Activated T-helper 17 cell treated with anti-CD3 and anti-CD28 coated beads, Interleukin-2, amount 50 U/mL, for 72 hours (primary cell): ENCODE results near the gene TENM4. TPM values are rescaled to one million over a fixed set of nuclear protein-coding genes. Genes with fewer than 3 reads are reported as not detected.

Experiments used
- ATAC-seq: fragments of 150-1000 bp; cut with Tn5 transposase; replicated peaks from 2 replicates; pipeline ENCODE4 v1.10.0; 2021; ENCODE audit warnings: mild to moderate bottlenecking, moderate library complexity
- H3K27ac Mint-ChIP-seq: one replicate; pipeline ENCODE4 v1.8.0; 2022; ENCODE audit warnings: mixed read lengths
- H3K27me3 Mint-ChIP-seq: one replicate; pipeline ENCODE4 v1.8.0; 2022; ENCODE audit warnings: mixed read lengths
- H3K36me3 Mint-ChIP-seq: one replicate; pipeline ENCODE4 v1.8.0; 2022; ENCODE audit warnings: low read depth, mild to moderate bottlenecking, mixed read lengths
- H3K4me1 Mint-ChIP-seq: one replicate; pipeline ENCODE4 v1.8.0; 2022; ENCODE audit warnings: mixed read lengths
- H3K4me3 Mint-ChIP-seq: one replicate; pipeline ENCODE4 v1.8.0; 2022; ENCODE audit warnings: mild to moderate bottlenecking, mixed read lengths
- H3K9me3 Mint-ChIP-seq: one replicate; pipeline ENCODE4 v1.8.0; 2022; ENCODE audit warnings: mixed read lengths
- total RNA-seq, 2 donors: library from RNA; stranded (reverse); gene quantifications; one replicate each; pipeline ENCODE4 v1.2.3, GENCODE V29; 2022

Gene TENM4
- total RNA-seq, 2 donors from 2014 or later, result 0.15 TPM; not detected in 1

- Mint-ChIP-seq H3K27ac (no peak overlapping the region), H3K4me1 (no peaks in the 10 kb centered on the region), H3K4me3 (no peak overlapping the region), H3K27me3 (peaks cover 16% of the 10 kb centered on the region), H3K36me3 (no peaks in the 10 kb centered on the region), H3K9me3 (no peaks in the 10 kb centered on the region)
- ATAC-seq, result no peak
Observed at GRCh38 chr11:78752494-78752893, 688.3 kb downstream of the TENM4 start.

GRCh38 chr11:78748918-78749690, 691.7 kb downstream of the TENM4 start:
- Mint-ChIP-seq H3K36me3 (no peaks in the 10 kb centered on the region), H3K4me3 (no peak overlapping the region), H3K27ac (no peak overlapping the region), H3K4me1 (no peaks in the 10 kb centered on the region), H3K27me3 (peaks cover 17% of the 10 kb centered on the region), H3K9me3 (no peaks in the 10 kb centered on the region)
- no peak for ATAC-seq

DNA sequence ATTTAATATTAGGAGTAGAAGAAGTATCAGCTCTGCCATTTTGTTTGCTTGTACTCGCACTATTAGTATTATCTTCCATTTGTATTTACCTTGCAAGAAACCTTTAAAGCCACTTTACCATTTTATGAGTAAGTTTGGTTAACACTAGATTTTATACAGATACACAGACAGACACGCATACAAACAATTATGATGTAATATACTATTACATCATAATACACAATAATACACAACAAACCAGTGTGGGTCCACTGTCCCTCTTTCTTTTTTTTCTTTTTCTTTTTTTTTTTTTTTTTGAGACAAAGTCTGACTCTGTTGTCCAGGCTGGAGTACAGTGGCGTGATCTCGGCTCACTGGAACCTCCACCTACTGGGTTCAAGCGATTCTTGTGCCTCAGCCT, 695.9 kb downstream of the TENM4 start:
- peaks cover 13% of the 10 kb centered on the region for H3K27me3 Mint-ChIP-seq
- no peak for ATAC-seq
- H3K9me3 Mint-ChIP-seq, result no peaks in the 10 kb centered on the region
- H3K4me3 Mint-ChIP-seq, result no peak overlapping the region
- H3K27ac Mint-ChIP-seq, result no peak overlapping the region
- H3K4me1 Mint-ChIP-seq, result no peaks in the 10 kb centered on the region
- H3K36me3 Mint-ChIP-seq, result no peaks in the 10 kb centered on the region

DNA sequence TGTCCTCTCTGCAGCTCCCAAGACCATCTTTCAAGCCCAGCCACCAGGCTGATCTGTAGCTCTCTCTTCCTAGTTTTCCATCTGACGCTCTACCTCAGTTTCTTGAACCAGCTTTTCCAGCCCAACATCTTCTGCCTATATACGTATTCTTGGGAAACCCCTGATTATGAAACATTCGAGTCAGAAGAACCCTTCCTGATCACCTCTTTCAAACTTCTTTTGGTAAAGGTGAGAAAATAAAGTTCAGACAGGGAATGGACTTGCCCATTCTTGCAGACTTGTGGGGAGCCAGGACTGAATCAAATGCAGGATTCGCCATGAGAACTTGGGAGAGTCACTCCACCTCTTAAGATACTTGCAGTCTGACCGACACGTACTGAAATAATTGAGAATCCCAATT, 696.6 kb downstream of the TENM4 start:
- Mint-ChIP-seq H3K36me3 (no peaks in the 10 kb centered on the region), H3K9me3 (no peaks in the 10 kb centered on the region), H3K4me1 (no peaks in the 10 kb centered on the region), H3K27ac (no peak overlapping the region), H3K4me3 (no peak overlapping the region), H3K27me3 (peaks cover 16% of the 10 kb centered on the region)
- no peak for ATAC-seq

GRCh38 chr11:78742430-78742829, 698.4 kb downstream of the TENM4 start:
- Mint-ChIP-seq H3K27ac (no peak overlapping the region), H3K4me1 (no peaks in the 10 kb centered on the region), H3K4me3 (no peak overlapping the region), H3K27me3 (peaks cover 13% of the 10 kb centered on the region), H3K9me3 (no peaks in the 10 kb centered on the region), H3K36me3 (no peaks in the 10 kb centered on the region)
- ATAC-seq, result no peak

DNA sequence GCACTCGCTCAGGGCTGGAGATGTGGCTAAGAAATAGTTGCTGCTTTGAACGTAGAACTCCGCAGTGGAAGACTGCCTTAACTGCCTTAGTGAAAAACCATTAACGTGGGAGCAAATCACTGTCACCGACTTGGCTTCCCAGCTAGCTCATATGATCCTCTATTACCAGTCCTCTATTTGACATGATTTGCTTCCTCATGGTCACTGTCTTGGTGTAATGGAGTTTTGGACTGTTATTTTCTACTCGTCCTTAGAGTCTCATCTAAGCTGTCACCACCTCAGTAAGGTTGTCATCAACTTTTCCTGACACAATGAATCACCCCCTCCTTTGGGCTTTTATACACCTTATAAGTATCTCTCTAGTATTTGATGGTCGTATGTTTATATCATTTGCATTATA, 699.1 kb downstream of the TENM4 start:
- Mint-ChIP-seq H3K4me1 (no peaks in the 10 kb centered on the region), H3K4me3 (no peak overlapping the region), H3K9me3 (no peaks in the 10 kb centered on the region), H3K27ac (no peak overlapping the region), H3K36me3 (no peaks in the 10 kb centered on the region), H3K27me3 (peaks cover 12% of the 10 kb centered on the region)
- no peak for ATAC-seq

DNA sequence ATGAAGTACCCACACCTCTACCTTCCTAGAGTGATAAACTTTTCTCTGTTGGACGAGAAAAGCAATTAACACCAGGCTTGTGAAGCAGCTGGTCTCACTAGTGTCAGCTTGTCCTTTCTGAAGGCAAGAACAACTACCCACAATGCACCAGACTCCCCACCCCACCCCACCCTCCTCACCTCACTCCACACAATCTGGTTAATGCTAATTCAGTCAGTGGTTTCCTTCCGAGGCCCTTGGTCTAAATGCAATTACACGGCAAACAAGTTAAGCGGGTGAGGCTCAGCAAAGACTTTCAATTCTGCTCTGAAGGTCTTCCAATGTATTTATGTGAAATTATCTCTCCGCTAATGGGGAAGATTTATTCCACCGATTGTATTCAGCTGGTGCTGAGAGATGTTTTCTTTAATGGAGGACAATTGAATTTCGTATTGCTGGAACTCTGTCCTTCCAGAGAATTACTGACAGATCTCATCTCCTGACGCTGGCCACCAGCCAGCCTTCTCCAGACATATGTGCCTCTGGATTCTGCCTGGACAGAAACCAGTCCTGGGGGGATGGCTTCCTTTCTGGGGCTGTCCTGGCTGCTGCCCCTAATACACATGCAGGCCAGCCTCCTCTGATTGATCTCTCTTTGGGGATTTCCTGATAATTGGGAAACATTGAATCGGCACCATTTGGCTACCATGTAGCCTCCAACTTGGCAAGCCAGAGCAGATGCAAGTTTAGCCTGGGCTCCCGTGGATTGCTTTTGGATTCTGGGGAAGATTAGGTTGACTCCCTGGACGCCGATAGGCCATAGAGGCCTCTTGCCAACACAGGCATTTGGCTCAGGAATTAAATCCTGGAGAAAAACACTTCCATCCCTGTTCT, 700.4 kb downstream of the TENM4 start:
- Mint-ChIP-seq H3K27ac (no peak overlapping the region), H3K9me3 (no peaks in the 10 kb centered on the region), H3K36me3 (no peaks in the 10 kb centered on the region), H3K4me3 (no peak overlapping the region), H3K27me3 (peaks cover 8% of the 10 kb centered on the region), H3K4me1 (no peaks in the 10 kb centered on the region)
- no peak for ATAC-seq

- no peak overlapping the region for H3K27ac Mint-ChIP-seq
- no peaks in the 10 kb centered on the region for H3K4me1 Mint-ChIP-seq
- ATAC-seq, result no peak
- peaks cover 4% of the 10 kb centered on the region for H3K27me3 Mint-ChIP-seq
- no peak overlapping the region for H3K4me3 Mint-ChIP-seq
- H3K9me3 Mint-ChIP-seq, result no peaks in the 10 kb centered on the region
- no peaks in the 10 kb centered on the region for H3K36me3 Mint-ChIP-seq
Observed at GRCh38 chr11:78737891-78738290, 702.9 kb downstream of the TENM4 start.

- Mint-ChIP-seq H3K27ac (no peak overlapping the region), H3K4me1 (no peaks in the 10 kb centered on the region), H3K4me3 (no peak overlapping the region), H3K36me3 (no peaks in the 10 kb centered on the region), H3K27me3 (peaks cover 4% of the 10 kb centered on the region), H3K9me3 (no peaks in the 10 kb centered on the region)
- no peak for ATAC-seq
Observed at GRCh38 chr11:78737301-78737700, 703.5 kb downstream of the TENM4 start.

DNA sequence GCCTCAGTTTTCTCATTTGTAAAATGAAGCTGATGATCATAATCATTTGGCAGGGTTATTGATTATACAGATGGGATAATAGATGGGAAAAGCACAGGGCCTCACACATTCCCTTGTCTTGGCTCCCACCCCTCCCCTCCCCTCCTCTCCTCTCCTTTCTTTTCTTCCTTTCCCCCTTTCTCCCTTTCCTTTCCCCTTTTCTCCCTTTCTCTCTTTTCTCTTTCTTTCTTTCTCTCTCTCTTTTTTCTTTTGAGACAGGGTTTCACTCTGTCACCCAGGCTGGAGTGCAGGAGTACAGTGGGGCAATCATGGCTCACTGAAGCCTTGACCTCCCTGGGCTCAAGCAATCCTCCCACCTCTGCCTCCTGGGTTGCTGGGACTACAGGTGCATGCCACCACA, 705.1 kb downstream of the TENM4 start:
- no peaks in the 10 kb centered on the region for H3K9me3 Mint-ChIP-seq
- H3K27me3 Mint-ChIP-seq, result peaks cover 4% of the 10 kb centered on the region
- H3K4me1 Mint-ChIP-seq, result no peaks in the 10 kb centered on the region
- ATAC-seq, result no peak
- H3K36me3 Mint-ChIP-seq, result no peaks in the 10 kb centered on the region
- no peak overlapping the region for H3K4me3 Mint-ChIP-seq
- H3K27ac Mint-ChIP-seq, result no peak overlapping the region

DNA sequence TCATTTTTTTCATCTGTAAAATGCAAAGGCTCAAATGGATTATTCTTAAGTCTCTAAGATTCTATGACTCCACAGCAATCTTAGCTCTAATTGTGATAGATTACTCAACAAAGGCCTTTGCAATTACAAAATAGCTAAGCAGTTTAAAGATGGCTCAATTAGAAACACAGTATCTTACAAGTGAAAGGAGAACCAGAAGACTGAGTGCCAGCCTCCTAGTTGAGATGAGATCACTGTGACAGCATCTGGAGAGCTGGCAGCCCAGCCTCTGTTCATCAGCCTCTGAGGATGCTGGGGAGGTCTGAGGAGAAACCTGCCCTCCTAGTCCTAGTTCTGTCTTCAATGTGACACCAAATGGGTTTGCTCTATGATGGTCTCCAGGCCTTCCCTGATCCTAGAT, 707.8 kb downstream of the TENM4 start:
- Mint-ChIP-seq H3K4me1 (no peaks in the 10 kb centered on the region), H3K9me3 (no peaks in the 10 kb centered on the region), H3K36me3 (no peaks in the 10 kb centered on the region), H3K27ac (no peak overlapping the region), H3K27me3 (peaks cover 11% of the 10 kb centered on the region), H3K4me3 (no peak overlapping the region)
- no peak for ATAC-seq

GRCh38 chr11:78732246-78732645, 708.6 kb downstream of the TENM4 start:
- Mint-ChIP-seq H3K36me3 (no peaks in the 10 kb centered on the region), H3K9me3 (no peaks in the 10 kb centered on the region), H3K4me3 (no peak overlapping the region), H3K4me1 (no peaks in the 10 kb centered on the region), H3K27ac (no peak overlapping the region), H3K27me3 (peaks cover 11% of the 10 kb centered on the region)
- no peak for ATAC-seq

GRCh38 chr11:78731027-78731426, 709.8 kb downstream of the TENM4 start:
- Mint-ChIP-seq H3K4me3 (no peak overlapping the region), H3K36me3 (no peaks in the 10 kb centered on the region), H3K4me1 (no peaks in the 10 kb centered on the region), H3K27ac (no peak overlapping the region), H3K27me3 (peaks cover 11% of the 10 kb centered on the region), H3K9me3 (no peaks in the 10 kb centered on the region)
- no peak for ATAC-seq

GRCh38 chr11:78730267-78730824, 710.5 kb downstream of the TENM4 start:
- ATAC-seq, result no peak

GRCh38 chr11:78727816-78728215, 713.0 kb downstream of the TENM4 start:
- no peaks in the 10 kb centered on the region for H3K4me1 Mint-ChIP-seq
- no peak overlapping the region for H3K27ac Mint-ChIP-seq
- H3K9me3 Mint-ChIP-seq, result no peaks in the 10 kb centered on the region
- peaks cover 17% of the 10 kb centered on the region for H3K27me3 Mint-ChIP-seq
- no peak overlapping the region for H3K4me3 Mint-ChIP-seq
- no peaks in the 10 kb centered on the region for H3K36me3 Mint-ChIP-seq
- no peak for ATAC-seq

More at GRCh38 chr11:78730267-78730824, 710.5 kb downstream of the TENM4 start:
- H3K27ac Mint-ChIP-seq, result no peak overlapping the region
- no peaks in the 10 kb centered on the region for H3K9me3 Mint-ChIP-seq
- no peaks in the 10 kb centered on the region for H3K36me3 Mint-ChIP-seq
- H3K4me3 Mint-ChIP-seq, result no peak overlapping the region
- no peaks in the 10 kb centered on the region for H3K4me1 Mint-ChIP-seq
- H3K27me3 Mint-ChIP-seq, result peaks cover 11% of the 10 kb centered on the region
